SK-N-SH treated with all-trans-retinoic acid at 6 μM for 48 hours (cell line): Measurements from ENCODE around the gene SH3BGRL2.

Experiments used
- GLIS3 ChIP-seq: fragments of 250-450 bp; sonication (Bioruptor Pico); IDR thresholded peaks from 2 replicates; pipeline ENCODE4 v1.5.0; 2020; ENCODE audit warnings: mild to moderate bottlenecking, moderate library complexity
- OSR1 ChIP-seq: fragments of 250-450 bp; sonication (Bioruptor Pico); IDR thresholded peaks from 2 replicates; pipeline ENCODE4 v1.8.0; 2022; ENCODE audit warnings: moderate library complexity, mild to moderate bottlenecking, inconsistent platforms
- PATZ1 ChIP-seq: fragments of 250-450 bp; sonication (Bioruptor Pico); IDR thresholded peaks from 2 replicates; pipeline ENCODE4 v1.8.0; 2020; ENCODE audit warnings: mild to moderate bottlenecking, moderate library complexity, borderline replicate concordance
- RARB ChIP-seq: fragments of 250-450 bp; sonication (Bioruptor Pico); IDR thresholded peaks from 2 replicates; pipeline ENCODE4 v1.8.0; 2021; ENCODE audit warnings: mild to moderate bottlenecking, moderate library complexity
- SNAI2 ChIP-seq: fragments of 250-450 bp; sonication (Bioruptor Pico); IDR thresholded peaks from 2 replicates; pipeline ENCODE4 v1.5.0; 2020; ENCODE audit warnings: mild to moderate bottlenecking, moderate library complexity
- ZFP3 ChIP-seq: fragments of 250-450 bp; sonication (Bioruptor Pico); IDR thresholded peaks from 2 replicates; pipeline ENCODE4 v1.5.0; 2020; ENCODE audit warnings: mild to moderate bottlenecking, moderate library complexity
- TF ChIP-seq, protein P1 (sequence below): fragments of 250-450 bp; sonication (Bioruptor Pico); IDR thresholded peaks from 2 replicates; pipeline ENCODE4 v1.5.1; 2020; ENCODE audit warnings: low read depth, mild to moderate bottlenecking, moderate library complexity
- TF ChIP-seq, protein P2 (sequence below): fragments of 250-450 bp; sonication (Bioruptor Pico); IDR thresholded peaks from 2 replicates; pipeline ENCODE4 v1.5.1; 2021; ENCODE audit warnings: mild to moderate bottlenecking, moderate library complexity

GRCh38 chr6:79617518-79617941 is 13.6 kb upstream of the SH3BGRL2 start:
- no peak for TF ChIP-seq RARB (CRISPR knock-in tag)
- TF ChIP-seq, protein P1, sequence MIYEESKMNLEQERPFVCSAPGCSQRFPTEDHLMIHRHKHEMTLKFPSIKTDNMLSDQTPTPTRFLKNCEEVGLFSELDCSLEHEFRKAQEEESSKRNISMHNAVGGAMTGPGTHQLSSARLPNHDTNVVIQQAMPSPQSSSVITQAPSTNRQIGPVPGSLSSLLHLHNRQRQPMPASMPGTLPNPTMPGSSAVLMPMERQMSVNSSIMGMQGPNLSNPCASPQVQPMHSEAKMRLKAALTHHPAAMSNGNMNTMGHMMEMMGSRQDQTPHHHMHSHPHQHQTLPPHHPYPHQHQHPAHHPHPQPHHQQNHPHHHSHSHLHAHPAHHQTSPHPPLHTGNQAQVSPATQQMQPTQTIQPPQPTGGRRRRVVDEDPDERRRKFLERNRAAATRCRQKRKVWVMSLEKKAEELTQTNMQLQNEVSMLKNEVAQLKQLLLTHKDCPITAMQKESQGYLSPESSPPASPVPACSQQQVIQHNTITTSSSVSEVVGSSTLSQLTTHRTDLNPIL = no peak
- TF ChIP-seq OSR1 = no peak
- TF ChIP-seq ZFP3 (CRISPR knock-in tag) = no peak
- TF ChIP-seq PATZ1 (CRISPR knock-in tag) = no peak
- TF ChIP-seq, protein P2, sequence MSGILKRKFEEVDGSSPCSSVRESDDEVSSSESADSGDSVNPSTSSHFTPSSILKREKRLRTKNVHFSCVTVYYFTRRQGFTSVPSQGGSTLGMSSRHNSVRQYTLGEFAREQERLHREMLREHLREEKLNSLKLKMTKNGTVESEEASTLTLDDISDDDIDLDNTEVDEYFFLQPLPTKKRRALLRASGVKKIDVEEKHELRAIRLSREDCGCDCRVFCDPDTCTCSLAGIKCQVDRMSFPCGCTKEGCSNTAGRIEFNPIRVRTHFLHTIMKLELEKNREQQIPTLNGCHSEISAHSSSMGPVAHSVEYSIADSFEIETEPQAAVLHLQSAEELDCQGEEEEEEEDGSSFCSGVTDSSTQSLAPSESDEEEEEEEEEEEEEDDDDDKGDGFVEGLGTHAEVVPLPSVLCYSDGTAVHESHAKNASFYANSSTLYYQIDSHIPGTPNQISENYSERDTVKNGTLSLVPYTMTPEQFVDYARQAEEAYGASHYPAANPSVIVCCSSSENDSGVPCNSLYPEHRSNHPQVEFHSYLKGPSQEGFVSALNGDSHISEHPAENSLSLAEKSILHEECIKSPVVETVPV (CRISPR knock-in tag) = no peak
- no peak for TF ChIP-seq SNAI2 (CRISPR knock-in tag)
- TF ChIP-seq GLIS3 = no peak
